H1 (cell line): Measurements from ENCODE around the gene DAGLA. TPM values are rescaled to one million over a fixed set of nuclear protein-coding genes. Genes with fewer than 3 reads are reported as not detected.
A peak's percentile ranks its signal among the peaks of the same experiment; 100 is the strongest.

ENCODE experiments used
- CTCF ChIA-PET: fragments of 300-600 bp; sonication (Branson Sonifier 250); formaldehyde crosslinking; loops from one replicate; lab custom pipeline; 2021; ENCODE audit not compliant: partially characterized antibody; lab: Charles Lee
- POLR2A ChIA-PET: fragments of 300-600 bp; sonication (Branson Sonifier 250); formaldehyde crosslinking; loops from one replicate; lab custom pipeline; 2021; ENCODE audit warnings: inconsistent platforms; ENCODE audit not compliant: partially characterized antibody; lab: Charles Lee
- DNase-seq, 2 experiments: peaks; one replicate each; pipeline versions ENCODE4 v3.0.0 to v3.0.0-alpha.2; 2010 to 2022; ENCODE audit warnings: low spot score in 2 of 2, low read depth in 1 of 2, mixed read lengths in 1 of 2
- FAIRE-seq: peaks from 2 replicates; lab custom pipeline; 2011; peaks lifted over from hg19 to GRCh38; lab: Jason Lieb, UNC
- H2AFZ ChIP-seq: 2 replicates; pipeline ENCODE4 v1.8.1; 2012; ENCODE audit warnings: low read length, inconsistent platforms
- H2AK5ac ChIP-seq: 2 replicates; pipeline ENCODE4 v1.6.1; 2013; ENCODE audit warnings: low read depth, low read length
- H2BK120ac ChIP-seq: replicated peaks from 2 replicates; pipeline ENCODE3; 2013; ENCODE audit warnings: low read depth, low read length, inconsistent platforms
- H2BK12ac ChIP-seq: 2 replicates; pipeline ENCODE4 v1.6.1; 2013; ENCODE audit warnings: low read depth, low read length
- H2BK15ac ChIP-seq: 2 replicates; pipeline ENCODE4 v1.6.1; 2013; ENCODE audit warnings: low read length
- H2BK20ac ChIP-seq: 2 replicates; pipeline ENCODE4 v1.6.1; 2013; ENCODE audit warnings: low read length
- H2BK5ac ChIP-seq: 2 replicates; pipeline ENCODE4 v1.6.1; 2013; ENCODE audit warnings: low read depth, low read length
- H3K14ac ChIP-seq: 2 replicates; pipeline ENCODE4 v1.6.1; 2013; ENCODE audit warnings: inconsistent platforms; ENCODE audit not compliant: insufficient read length
- H3K18ac ChIP-seq: 2 replicates; pipeline ENCODE4 v1.6.1; 2013; ENCODE audit warnings: low read length; ENCODE audit errors: extremely low read depth
- H3K23ac ChIP-seq: 2 replicates; pipeline ENCODE4 v1.6.1; 2013; ENCODE audit warnings: inconsistent platforms; ENCODE audit not compliant: insufficient read length
- H3K23me2 ChIP-seq: 2 replicates; pipeline ENCODE4 v1.6.1; 2013; ENCODE audit warnings: low read depth, low read length
- H3K27ac ChIP-seq: 2 replicates; pipeline ENCODE4 v1.6.1; 2011; ENCODE audit warnings: low read depth, low read length, inconsistent platforms
- H3K27me3 ChIP-seq, 4 experiments: replicated peaks in 1 of 4; 1 replicate in 1 of 4; 2 replicates in 3 of 4; pipeline versions ENCODE4 v1.6.1 to v1.8.1; 2011 to 2013; ENCODE audit warnings: low read length in 3 of 4, mild to moderate bottlenecking in 3 of 4, inconsistent platforms in 2 of 4, mixed read lengths in 2 of 4, moderate library complexity in 1 of 4; ENCODE audit not compliant: control insufficient read depth in 3 of 4, insufficient read depth in 3 of 4; ENCODE audit errors: extremely low read depth in 1 of 4
- H3K36me3 ChIP-seq, 4 experiments: 2 replicates each; pipeline versions ENCODE4 v1.6.1 to v1.8.1; 2011 to 2013; ENCODE audit warnings: mild to moderate bottlenecking in 4 of 4, low read length in 3 of 4, moderate library complexity in 2 of 4, control low read depth in 1 of 4, inconsistent platforms in 1 of 4; ENCODE audit not compliant: insufficient read depth in 4 of 4, control insufficient read depth in 2 of 4
- H3K4ac ChIP-seq: replicated peaks from 2 replicates; pipeline ENCODE3; 2013; ENCODE audit warnings: low read length, low read depth, mixed read lengths, inconsistent platforms; ENCODE audit not compliant: insufficient read length
- H3K4me1 ChIP-seq, 4 experiments: replicated peaks in 1 of 4; 1 replicate in 1 of 4; 2 replicates in 3 of 4; pipeline versions ENCODE4 v1.6.1 to v1.8.1; 2011 to 2013; ENCODE audit warnings: low read length in 3 of 4, inconsistent platforms in 2 of 4, mixed read lengths in 1 of 4; ENCODE audit not compliant: insufficient read depth in 4 of 4, control insufficient read depth in 3 of 4
- H3K4me2 ChIP-seq, 2 experiments: 2 replicates each; pipeline versions ENCODE4 v1.6.1 to v1.8.1; 2011 to 2013; ENCODE audit warnings: low read depth in 2 of 2, low read length in 2 of 2, control low read depth in 1 of 2, inconsistent platforms in 1 of 2, mild to moderate bottlenecking in 1 of 2; ENCODE audit not compliant: insufficient read depth in 1 of 2
- H3K4me3 ChIP-seq, 4 experiments: fragments of 200-600, 300-600 bp in 1 of 4; sonication (generic), shearing (Covaris generic), sonication (Bioruptor Twin) in 1 of 4; 2 replicates each; pipeline versions ENCODE4 v1.5.1 to v1.8.1; 2011 to 2016; ENCODE audit warnings: low read length in 4 of 4, low read depth in 3 of 4, control low read depth in 2 of 4, inconsistent platforms in 2 of 4, mild to moderate bottlenecking in 2 of 4, mixed read lengths in 1 of 4, moderate library complexity in 1 of 4; ENCODE audit not compliant: insufficient read depth in 2 of 4; ENCODE audit errors: extremely low read depth in 1 of 4
- H3K56ac ChIP-seq: replicated peaks from 2 replicates; pipeline ENCODE3; 2013; ENCODE audit warnings: low read depth, mild to moderate bottlenecking, mixed read lengths, low read length, inconsistent platforms; ENCODE audit not compliant: insufficient read length
- H3K79me1 ChIP-seq: 2 replicates; pipeline ENCODE4 v1.6.1; 2013; ENCODE audit warnings: low read depth, low read length, control low read depth
- H3K79me2 ChIP-seq, 2 experiments: 2 replicates each; pipeline versions ENCODE4 v1.6.1 to v1.8.1; 2012 to 2013; ENCODE audit warnings: low read length in 2 of 2, mild to moderate bottlenecking in 2 of 2, inconsistent platforms in 1 of 2; ENCODE audit not compliant: insufficient read depth in 2 of 2, control insufficient read depth in 1 of 2
- H3K9ac ChIP-seq, 4 experiments: replicated peaks in 1 of 4; 1 replicate in 1 of 4; 2 replicates in 3 of 4; pipeline versions ENCODE4 v1.6.1 to v1.8.1; 2011 to 2013; ENCODE audit warnings: low read depth in 3 of 4, low read length in 3 of 4, control low read depth in 2 of 4, mild to moderate bottlenecking in 2 of 4, moderate library complexity in 2 of 4, inconsistent platforms in 1 of 4; ENCODE audit errors: extremely low read depth in 1 of 4
- H3K9me3 ChIP-seq, 2 experiments: 2 replicates each; pipeline versions ENCODE4 v1.6.1 to v1.8.1; 2012 to 2013; ENCODE audit warnings: mild to moderate bottlenecking in 2 of 2, moderate library complexity in 2 of 2, control low read depth in 1 of 2, inconsistent platforms in 1 of 2, low read depth in 1 of 2, low read length in 1 of 2, mixed read lengths in 1 of 2; ENCODE audit not compliant: insufficient read depth in 2 of 2
- H4K20me1 ChIP-seq, 2 experiments: replicated peaks in 1 of 2; 2 replicates each; pipeline versions ENCODE3 to v1.8.1; 2011 to 2013; ENCODE audit warnings: inconsistent platforms in 2 of 2, low read length in 2 of 2, mild to moderate bottlenecking in 1 of 2; ENCODE audit not compliant: insufficient read depth in 2 of 2, control insufficient read depth in 1 of 2
- H4K5ac ChIP-seq: 2 replicates; pipeline ENCODE4 v1.6.1; 2013; ENCODE audit warnings: low read length, low read depth, mixed read lengths, inconsistent platforms; ENCODE audit not compliant: insufficient read length
- H4K8ac ChIP-seq: 2 replicates; pipeline ENCODE4 v1.8.0; 2013; ENCODE audit warnings: mild to moderate bottlenecking, moderate library complexity, low read length, inconsistent platforms; ENCODE audit not compliant: insufficient read depth; ENCODE audit errors: extremely low read depth
- H4K91ac ChIP-seq: replicated peaks from 2 replicates; pipeline ENCODE3; 2013; ENCODE audit warnings: low read length, mixed read lengths, inconsistent platforms; ENCODE audit not compliant: insufficient read length
- BACH1 ChIP-seq: IDR thresholded peaks from 2 replicates; pipeline ENCODE4 v1.6.1; 2012; ENCODE audit warnings: low read length, improper control_type of control experiment
- HDAC6 ChIP-seq: IDR thresholded peaks from one replicate; pipeline ENCODE4 v1.7.1; 2012; ENCODE audit warnings: low read depth, mild to moderate bottlenecking, inconsistent platforms, low read length, moderate library complexity
- MAFK ChIP-seq: IDR thresholded peaks from 2 replicates; pipeline ENCODE4 v1.6.1; 2012; ENCODE audit warnings: low read depth, mild to moderate bottlenecking, improper control_type of control experiment, low read length
- POU5F1 ChIP-seq: IDR thresholded peaks from 2 replicates; pipeline ENCODE4 v1.6.1; 2011; ENCODE audit warnings: low read depth, mild to moderate bottlenecking, low read length, moderate library complexity
- RFX5 ChIP-seq: IDR thresholded peaks from 2 replicates; pipeline ENCODE4 v1.6.1; 2011; ENCODE audit warnings: low read depth, low read length, improper control_type of control experiment, borderline replicate concordance
- RXRA ChIP-seq: IDR thresholded peaks from 2 replicates; pipeline ENCODE4 v1.6.1; 2011; ENCODE audit warnings: low read depth, mild to moderate bottlenecking, low read length, moderate library complexity; ENCODE audit not compliant: insufficient read depth
- SIN3A ChIP-seq, 2 experiments: IDR thresholded peaks in 1 of 2; conservative IDR thresholded peaks in 1 of 2; 2 replicates each; pipeline ENCODE4 v1.6.1; 2011 to 2012; ENCODE audit warnings: low read length in 2 of 2, improper control_type of control experiment in 1 of 2, low read depth in 1 of 2, mild to moderate bottlenecking in 1 of 2
- SIX5 ChIP-seq: IDR thresholded peaks from 2 replicates; pipeline ENCODE4 v1.6.1; 2011; ENCODE audit warnings: mild to moderate bottlenecking, low read depth, low read length
- SP1 ChIP-seq: IDR thresholded peaks from 2 replicates; pipeline ENCODE4 v1.6.1; 2011; ENCODE audit warnings: low read depth, low read length
- SRF ChIP-seq: IDR thresholded peaks from 2 replicates; pipeline ENCODE4 v1.6.1; 2011; ENCODE audit warnings: mild to moderate bottlenecking, low read depth, low read length, moderate library complexity
- TAF1 ChIP-seq: IDR thresholded peaks from 2 replicates; pipeline ENCODE4 v1.6.1; 2011; ENCODE audit warnings: mild to moderate bottlenecking, low read depth, low read length
- WGBS, 2 experiments: shearing (Covaris generic) in 1 of 2; methylation state at CpG; one replicate each; pipeline versions ENCODE4 v1.1.6 to v1.1.7; 2013 to 2015; ENCODE audit warnings: low lambda C conversion rate in 2 of 2, mixed read lengths in 2 of 2, inconsistent platforms in 1 of 2, low coverage in 1 of 2, missing lambda C conversion rate in 1 of 2; ENCODE audit not compliant: insufficient replicate concordance in 2 of 2, insufficient coverage in 1 of 2, insufficient read length in 1 of 2; ENCODE audit errors: extremely low coverage in 1 of 2, missing lambda C conversion rate in 1 of 2; 5-methylcytosine and 5-hydroxymethylcytosine counted together
- polyA plus RNA-seq, 7 experiments: library from polyadenylated mRNA; depleted of rRNA in 3 of 7; stranded (reverse) in 5 of 7; unstranded in 2 of 7; fragments of >200 nt in 5 of 7; fragments of 200-250 nt in 2 of 7; gene quantifications; 1 replicate in 5 of 7; 2 replicates in 1 of 7; 4 replicates in 1 of 7; pipeline versions ENCODE4 v1.2.1 to v1.2.3, GENCODE V29; 2011 to 2013; ENCODE audit warnings: missing spikeins in 2 of 7, mixed read lengths in 2 of 7
- total RNA-seq: library from RNA; stranded (reverse); fragmentation: NEBNext Ultra II Directional; extraction: Animal tissue kit (Norgen Biotek cat#: 25700); gene quantifications from 2 replicates; pipeline ENCODE4 v1.2.1, GENCODE V29; 2021
- TF ChIP-seq, protein P1 (sequence below): IDR thresholded peaks from 2 replicates; pipeline ENCODE4 v1.6.1; 2011; ENCODE audit warnings: low read depth, mild to moderate bottlenecking, low read length; ENCODE audit not compliant: insufficient read depth

The DAGLA gene
- total and polyA plus RNA-seq, 2 of the 8 experiments (the other 6 are each of a cell fraction or from before 2014, with no cell fraction given): 3.6 to 6.6 TPM

DNA sequence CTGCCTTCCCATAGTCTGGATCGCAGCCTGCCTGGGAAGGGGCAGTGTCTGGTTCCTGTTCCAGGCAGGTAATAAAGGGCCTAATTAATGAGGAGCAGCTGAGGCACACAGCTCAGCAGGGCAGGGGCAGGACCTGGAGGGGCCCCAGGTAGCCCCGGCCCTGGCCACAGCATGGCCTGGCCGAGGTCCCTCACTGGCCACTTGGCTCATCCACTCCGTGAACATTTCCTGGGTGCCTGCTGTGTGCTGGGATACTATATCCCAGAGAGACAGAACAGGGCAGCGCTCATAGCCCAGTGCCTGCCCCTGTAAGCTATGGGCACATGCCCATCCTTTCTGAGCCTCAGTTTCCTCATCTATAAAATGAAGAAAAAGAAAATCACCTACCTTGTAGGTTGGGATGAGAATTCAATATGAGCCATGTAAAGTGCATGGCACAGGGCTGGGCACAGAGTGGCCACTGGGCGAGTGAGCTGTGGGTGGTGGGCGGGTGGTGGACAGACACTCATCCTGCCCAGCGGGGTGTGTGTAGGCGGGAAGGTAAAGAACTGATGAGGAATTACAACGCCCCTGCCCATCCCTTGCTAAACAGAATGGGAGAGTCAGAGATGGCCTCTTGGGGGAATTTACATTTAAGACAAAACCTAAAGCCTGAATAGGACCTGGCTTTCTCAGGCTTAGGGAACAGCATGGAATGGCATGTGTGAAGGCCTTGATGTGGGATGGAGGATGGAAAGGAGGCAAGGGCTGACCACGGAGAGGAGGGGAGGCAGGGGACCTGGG, 81.4 kb downstream of the DAGLA start:
- H3K79me1 ChIP-seq: no peaks in the 10 kb centered on the region
- H3K36me3 ChIP-seq: no peaks in the 10 kb centered on the region
- peak overlapping the region; percentile 17 for H4K91ac ChIP-seq
- H3K9ac ChIP-seq: no peak overlapping the region
- no peak overlapping the region; the same call in 1 of the 2 replicates for H3K18ac ChIP-seq
- H2AFZ ChIP-seq: no peak overlapping the region
- H3K4me1 ChIP-seq: peaks cover 0 to 17% (median 10%) of the 10 kb centered on the region in 4 experiments; a peak in 6 of 7 replicates
- WGBS, 2 experiments: 77% methylated on average over 10 of the region's 11 CpGs; no CpG with 5 or more reads in 1 of the 2 experiments
- no peak overlapping the region for H3K4me3 ChIP-seq
- no peak overlapping the region for H3K56ac ChIP-seq
- FAIRE-seq (no peak), DNase-seq (no peak)
- H3K79me2 ChIP-seq: no peaks in the 10 kb centered on the region
- H2BK120ac ChIP-seq: no peak overlapping the region
- H4K8ac ChIP-seq: peak overlapping the region; percentile 57; the same call in 1 of the 2 replicates
- no peaks in the 10 kb centered on the region for H3K23me2 ChIP-seq
- H3K14ac ChIP-seq: no peak overlapping the region
- no peaks in the 10 kb centered on the region for H3K9me3 ChIP-seq
- 0 out of 2 replicates have a peak overlapping the region, but pooled peaks have one; percentile 72 for H2BK15ac ChIP-seq
- POLR2A ChIA-PET: no interaction called here
- H3K23ac ChIP-seq: no peak overlapping the region
- H2BK20ac ChIP-seq: 0 out of 2 replicates have a peak overlapping the region, but pooled peaks have one; percentile 32
- no peak overlapping the region; the same call in 1 of the 2 replicates for H2AK5ac ChIP-seq
- peak overlapping the region; percentile 41 for H3K4ac ChIP-seq
- H3K4me2 ChIP-seq: no peak overlapping the region
- no peak overlapping the region for H3K27ac ChIP-seq
- peak overlapping the region; percentile 60; the same call in 1 of the 2 replicates for H2BK12ac ChIP-seq
- H4K20me1 ChIP-seq: peaks cover 0 to 1% of the 10 kb centered on the region in 2 experiments
- no peak overlapping the region for H2BK5ac ChIP-seq
- CTCF ChIA-PET: interaction anchor here (0.9 to 1.8 kb wide), 6 partner anchors 10 to 52 kb away, joined by 3 to 4 read pairs (median 4); no protein-coding TSS in a partner anchor
- no peak overlapping the region for H4K5ac ChIP-seq
- H3K27me3 ChIP-seq: no peaks in the 10 kb centered on the region
- TF ChIP-seq RFX5 (no peak), SIN3A (conservative IDR thresholded peaks at IDR 0.05 in 1 of 2, IDR thresholded peaks at IDR 0.05 in 1 of 2; ENCODE audit: low read depth in 1 of 2, low read length in 2 of 2) (no peak), BACH1 (no peak), TAF1 (no peak), RXRA (no peak), HDAC6 (no peak), POU5F1 (no peak), SIX5 (no peak), MAFK (no peak), SP1 (no peak), SRF (no peak)
- TF ChIP-seq, protein P1, sequence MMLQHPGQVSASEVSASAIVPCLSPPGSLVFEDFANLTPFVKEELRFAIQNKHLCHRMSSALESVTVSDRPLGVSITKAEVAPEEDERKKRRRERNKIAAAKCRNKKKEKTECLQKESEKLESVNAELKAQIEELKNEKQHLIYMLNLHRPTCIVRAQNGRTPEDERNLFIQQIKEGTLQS: no peak
